Hippocampal formation (tissue), 2 donors: ENCODE results near the gene THAP2.

ENCODE experiments used
- DNase-seq, 2 donors: peaks; one replicate each; lab custom pipeline; 2025; lab: John Stamatoyannopoulos, UW

The THAP2 gene

DNA sequence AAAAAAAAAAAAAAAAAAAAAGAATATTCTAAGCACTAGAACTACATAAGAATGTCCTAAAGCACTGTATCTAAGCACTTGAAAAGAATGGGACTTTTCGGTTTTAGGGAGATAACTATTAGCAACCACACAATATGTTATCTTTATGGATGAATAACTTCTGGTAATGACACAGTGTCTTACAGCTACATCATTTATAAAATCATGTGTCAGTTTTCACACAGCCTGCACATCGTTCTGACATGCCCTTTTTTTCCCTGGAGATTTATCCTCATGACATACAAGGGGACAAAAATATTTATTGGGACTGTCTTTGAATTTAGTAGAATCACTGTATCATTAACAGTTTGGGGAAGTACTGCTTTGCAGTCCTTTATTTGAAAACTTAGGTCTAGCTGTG lies 39.1 kb downstream of the THAP2 start:
- DNase-seq, result no peak

DNA sequence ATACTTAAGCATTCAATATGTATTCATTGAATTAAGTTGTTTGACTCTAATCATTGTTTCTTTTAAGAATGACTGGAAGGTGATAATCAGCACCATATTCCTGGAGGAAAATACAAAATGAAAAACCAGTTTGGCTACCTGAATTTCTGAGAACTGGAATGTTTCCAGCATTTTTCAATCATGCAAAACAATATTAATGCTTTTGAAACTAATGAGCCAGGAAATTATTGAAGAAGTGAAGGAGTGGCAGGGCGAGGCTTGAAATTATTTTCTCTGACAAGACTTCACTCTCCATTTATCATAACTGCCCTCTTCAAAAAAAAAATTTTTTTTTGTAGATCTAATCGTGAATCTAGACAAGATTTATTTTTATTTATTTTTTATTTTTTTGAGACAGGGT lies 40.8 kb downstream of the THAP2 start:
- DNase-seq, result no peak

GRCh38 chr12:71708658-71709057 lies 44.6 kb downstream of the THAP2 start:
- no peak for DNase-seq

DNA sequence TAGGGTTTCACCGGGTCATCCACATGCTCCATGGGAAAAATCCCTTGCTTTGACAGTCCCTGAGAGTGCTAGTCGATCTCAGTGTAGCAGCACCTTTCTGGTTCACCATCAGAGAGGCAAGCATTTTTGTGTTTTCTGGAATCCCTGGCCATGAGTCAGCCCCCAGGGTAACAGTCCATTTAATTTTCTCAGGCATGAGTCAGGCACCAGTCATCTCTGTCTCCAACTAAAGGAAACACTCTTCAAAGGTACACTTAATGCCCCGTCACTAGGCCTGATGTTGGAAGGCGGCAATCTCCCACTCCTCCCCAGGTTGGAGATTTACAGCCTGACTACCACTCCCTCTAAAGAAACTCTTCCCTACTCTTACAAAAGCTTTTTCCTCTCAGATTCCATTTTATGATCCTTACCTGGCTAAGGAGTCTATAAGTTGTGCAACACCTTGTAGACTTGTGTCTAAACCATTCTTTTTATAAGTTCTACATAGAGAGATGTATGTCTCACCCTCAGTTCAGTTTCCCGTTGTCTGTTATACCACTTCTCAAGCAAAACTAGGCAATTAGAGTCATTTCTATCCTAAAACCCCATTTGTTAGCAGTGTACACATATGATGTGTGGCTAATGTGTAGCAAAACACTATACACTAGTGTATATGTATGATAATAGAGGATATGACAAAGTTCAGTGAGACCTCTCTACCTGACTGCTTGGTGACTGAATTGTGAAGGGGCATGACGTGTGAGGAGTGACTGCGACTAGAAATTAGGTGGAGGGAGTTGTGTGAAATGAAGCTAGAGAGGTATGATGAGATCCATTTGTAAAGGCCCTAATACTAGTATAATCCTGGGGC lies 46.4 kb downstream of the THAP2 start:
- DNase-seq, result no peak

DNA sequence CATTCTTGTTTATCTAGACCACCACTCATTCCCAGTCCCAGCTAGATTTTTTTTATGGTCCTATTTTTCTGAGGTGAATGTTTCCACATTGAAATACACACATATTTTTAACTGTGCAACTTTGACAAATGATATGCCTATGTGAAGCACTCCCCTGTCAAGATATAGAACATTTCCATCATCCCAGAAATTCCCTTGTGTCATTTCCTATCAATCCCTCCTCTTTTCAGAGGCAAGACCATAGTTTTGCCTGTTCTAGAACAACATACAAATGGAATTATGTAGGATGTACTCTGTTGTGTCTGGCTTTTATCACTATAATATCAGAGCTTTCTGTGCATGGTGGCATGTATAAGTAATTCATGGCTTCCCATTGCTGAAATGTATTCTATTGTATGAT lies 54.5 kb downstream of the THAP2 start:
- DNase-seq, result no peak

DNA sequence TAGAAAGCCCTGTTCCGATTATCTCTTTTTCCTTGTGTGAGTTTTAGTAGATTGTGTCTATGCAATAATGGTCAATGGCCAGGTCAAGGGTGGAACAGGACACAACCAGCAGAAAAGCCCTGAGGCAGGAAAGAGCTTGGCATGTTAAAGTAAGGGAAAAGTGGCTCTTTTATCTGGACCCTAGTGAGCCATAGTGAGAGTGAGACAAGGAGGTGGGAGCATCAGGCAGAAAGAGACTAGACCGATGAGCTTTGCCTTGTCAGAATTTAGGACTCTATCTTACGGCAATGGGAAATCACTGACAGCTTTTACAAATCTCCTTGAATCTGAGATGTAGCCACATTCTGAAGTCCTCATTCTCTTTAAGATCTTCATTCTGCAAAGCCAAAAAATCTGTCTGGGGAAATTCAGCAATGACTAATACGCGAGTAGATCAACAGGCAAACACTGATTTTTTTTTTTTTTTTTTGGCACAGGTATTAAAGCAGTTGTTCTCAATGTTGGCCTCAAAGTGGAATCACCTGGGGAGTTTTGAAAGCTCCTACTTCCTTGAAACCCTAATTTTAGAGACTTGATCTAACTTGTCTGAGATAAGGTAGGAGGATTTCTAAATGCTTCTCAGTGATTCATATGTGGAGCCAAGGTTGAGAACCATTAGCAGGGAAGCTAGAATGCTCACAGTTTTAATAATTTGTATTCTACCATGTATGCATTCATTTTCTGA lies 55.7 kb downstream of the THAP2 start:
- no peak for DNase-seq

GRCh38 chr12:71721783-71722505 lies 57.8 kb downstream of the THAP2 start:
- DNase-seq, result no peak

DNA sequence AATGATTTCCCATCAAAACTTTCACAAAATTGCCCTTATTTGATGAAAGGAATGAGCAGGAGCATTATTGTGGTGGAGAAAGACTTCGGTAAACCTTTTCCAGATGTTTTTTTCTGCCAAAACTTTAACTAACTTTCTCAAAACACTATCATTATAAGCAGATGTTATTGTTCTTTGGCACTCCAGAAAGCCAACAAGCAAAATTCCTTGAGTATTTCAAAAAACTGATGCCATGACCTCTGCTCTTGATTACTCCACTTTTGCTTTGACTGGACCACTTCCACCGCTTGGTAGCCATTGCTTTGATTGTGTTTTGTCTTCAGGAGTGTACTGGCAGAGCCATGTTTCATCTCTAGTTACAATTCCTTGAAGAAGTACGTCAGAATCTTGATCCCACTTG lies 60.9 kb downstream of the THAP2 start:
- no peak for DNase-seq

- DNase-seq, result no peak
These were observed 62.4 kb downstream of the THAP2 start for GRCh38 chr12:71726548-71726947.

DNA sequence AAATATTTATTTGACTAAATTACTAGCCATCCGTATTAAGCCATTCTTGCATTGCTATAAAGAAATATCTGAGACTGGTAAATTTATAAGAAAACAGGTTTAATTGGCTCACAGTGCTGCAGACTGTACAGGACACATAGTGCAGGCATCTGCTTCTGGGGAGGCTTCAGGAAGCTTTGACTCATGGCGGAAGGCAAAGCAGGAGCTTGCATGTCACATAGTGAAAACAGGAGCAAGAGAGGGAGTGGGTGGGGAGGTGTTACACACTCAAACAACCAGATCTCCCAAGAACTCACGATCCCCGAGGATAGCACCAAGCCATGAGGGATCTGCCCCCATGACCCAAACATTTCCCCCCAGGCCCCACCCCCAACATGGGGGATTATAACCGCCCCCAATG lies 63.9 kb downstream of the THAP2 start:
- DNase-seq, result no peak
